NT2/D1 (cell line): ENCODE data around the gene ERCC6L2.

Experiments used
- SUZ12 ChIP-seq: IDR thresholded peaks from 2 replicates; pipeline ENCODE4 v1.6.1; 2011; ENCODE audit not compliant: insufficient read length, insufficient read depth; ENCODE audit errors: extremely low read depth
- YY1 ChIP-seq: IDR thresholded peaks from 2 replicates; pipeline ENCODE4 v1.6.1; 2011; ENCODE audit not compliant: insufficient read length, insufficient read depth
- ZNF274 ChIP-seq: IDR thresholded peaks from 2 replicates; pipeline ENCODE4 v1.6.1; 2011; ENCODE audit warnings: mild to moderate bottlenecking, low read depth, low read length

GRCh38 chr9:95840074-95840473, 35.4 kb upstream of the ERCC6L2 start:
- TF ChIP-seq SUZ12 (no peak), ZNF274 (no peak), YY1 (no peak)
